ENCODE data around the gene TAS2R41. TPM values are rescaled to one million over a fixed set of nuclear protein-coding genes. Genes with fewer than 3 reads are reported as not detected.

The TAS2R41 gene
- total and polyA plus RNA-seq, 10 donors, result 0.41 to 0.95 (median 0.55) TPM; not detected in 7

- H3K9me3 ChIP-seq, result no peaks in the 10 kb centered on the region
- no peaks in the 10 kb centered on the region for H3K36me3 ChIP-seq
- H3K27me3 ChIP-seq (replicated peaks in 1 of 7), result no peaks in the 10 kb centered on the region
- DNase-seq, result no peak
- WGBS, 5 donors, result 82 to 97% (median 87%) methylated on average over 2 of the region's 2 CpGs
- intact Hi-C loops (cut with DNase I; ENCODE audit: low total_unique reads), result no loop called here
- no peaks in the 10 kb centered on the region for H3K4me1 ChIP-seq
- no peak for TF ChIP-seq CTCF (IDR thresholded peaks at IDR 0.05 in 8 of 11, conservative IDR thresholded peaks at IDR 0.05 in 3 of 11)
- no peak for TF ChIP-seq POLR2A (IDR thresholded peaks at IDR 0.05)
- no peak for TF ChIP-seq POLR2AphosphoS5 (IDR thresholded peaks at IDR 0.05)
- no peak overlapping the region for H3K4me3 ChIP-seq
- H3K27ac ChIP-seq, result no peak overlapping the region
These were observed 22.2 kb upstream of the TAS2R41 start for GRCh38 chr7:143455491-143455890.

DNA sequence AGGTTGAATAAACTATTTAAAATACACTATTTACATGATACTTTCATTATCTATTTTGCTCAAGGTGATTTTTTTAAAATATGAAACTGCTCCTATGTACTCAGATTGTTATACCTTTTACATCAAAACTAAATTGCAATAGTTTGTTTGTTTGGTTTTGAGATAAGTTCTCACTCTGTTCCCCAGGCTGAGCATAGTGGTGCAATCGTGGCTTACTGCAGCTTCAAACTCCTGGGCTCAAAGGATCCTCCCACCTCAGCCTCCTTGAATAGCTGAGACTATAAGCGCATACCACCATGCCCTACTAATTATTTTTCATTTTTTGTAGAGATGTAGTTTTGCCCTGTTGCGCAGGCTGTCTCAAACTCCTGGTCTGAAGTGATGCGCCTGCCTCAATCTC lies 21.7 kb upstream of the TAS2R41 start:
- no peak for DNase-seq
- no peak overlapping the region for H3K4me3 ChIP-seq
- intact Hi-C loops (cut with DNase I; ENCODE audit: low total_unique reads), result no loop called here
- 79 to 90% (median 82%) methylated on average over 4 of the region's 4 CpGs for WGBS, 5 donors
- no peaks in the 10 kb centered on the region for H3K9me3 ChIP-seq
- no peak overlapping the region for H3K27ac ChIP-seq
- H3K27me3 ChIP-seq (replicated peaks in 1 of 7), result no peaks in the 10 kb centered on the region
- no peaks in the 10 kb centered on the region for H3K36me3 ChIP-seq
- no peak for TF ChIP-seq CTCF (IDR thresholded peaks at IDR 0.05 in 8 of 11, conservative IDR thresholded peaks at IDR 0.05 in 3 of 11)
- TF ChIP-seq POLR2AphosphoS5 (IDR thresholded peaks at IDR 0.05), result no peak
- TF ChIP-seq POLR2A (IDR thresholded peaks at IDR 0.05), result no peak
- H3K4me1 ChIP-seq, result no peaks in the 10 kb centered on the region

DNA sequence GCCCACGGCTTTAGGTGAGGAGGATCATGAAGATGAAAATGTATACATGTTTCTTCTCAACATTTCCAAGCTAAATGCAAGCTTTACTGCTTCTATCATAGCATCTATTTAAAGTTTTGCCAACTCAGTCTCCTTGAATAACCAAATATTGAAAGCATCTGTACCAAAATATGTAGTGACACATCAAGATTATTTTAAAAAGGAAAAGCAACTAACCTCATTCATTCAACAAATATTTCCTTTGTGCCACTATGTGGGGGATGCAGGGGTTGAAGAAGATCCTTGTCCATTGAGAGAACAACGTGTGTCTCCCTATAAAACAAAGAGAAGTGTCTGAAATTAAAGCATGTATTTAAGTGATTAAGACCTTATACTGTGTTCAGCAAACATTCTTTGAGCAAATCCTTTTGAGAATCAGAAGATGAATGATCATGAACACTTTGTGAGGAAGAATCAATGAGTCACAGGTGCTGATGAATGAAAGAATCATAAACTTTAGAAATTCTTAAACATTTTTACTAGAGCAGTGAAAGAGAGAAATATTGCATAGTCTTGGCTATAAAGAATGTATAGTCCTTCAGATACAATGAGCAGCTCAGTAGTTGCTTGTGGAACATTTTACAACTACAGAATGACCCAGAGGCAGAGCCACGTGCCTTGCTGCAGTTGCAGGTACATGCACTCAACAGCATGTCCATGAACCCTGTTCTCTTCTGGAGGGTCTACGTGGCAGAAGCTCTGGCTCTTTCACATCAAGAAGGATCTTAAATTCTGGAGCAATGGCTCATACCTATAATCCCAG lies 20.5 kb upstream of the TAS2R41 start:
- Histone ChIP-seq H3K27ac (no peak overlapping the region), H3K4me1 (no peaks in the 10 kb centered on the region), H3K36me3 (no peaks in the 10 kb centered on the region), H3K9me3 (peaks cover 0 to 11% (median 2%) of the 10 kb centered on the region in 8 donors), H3K4me3 (no peak overlapping the region), H3K27me3 (replicated peaks in 1 of 7) (no peaks in the 10 kb centered on the region)
- intact Hi-C loops (cut with DNase I; ENCODE audit: low total_unique reads), result no loop called here
- DNase-seq, result no peak
- 69 to 86% (median 78%) methylated on average over 3 to 4 of the region's 4 CpGs for WGBS, 5 donors
- TF ChIP-seq CTCF (IDR thresholded peaks at IDR 0.05 in 8 of 11, conservative IDR thresholded peaks at IDR 0.05 in 3 of 11), result no peak
- TF ChIP-seq POLR2AphosphoS5 (IDR thresholded peaks at IDR 0.05), result no peak
- TF ChIP-seq POLR2A (IDR thresholded peaks at IDR 0.05), result no peak

- H3K4me3 ChIP-seq, result no peak overlapping the region
- TF ChIP-seq CTCF (IDR thresholded peaks at IDR 0.05 in 8 of 11, conservative IDR thresholded peaks at IDR 0.05 in 3 of 11), result no peak
- TF ChIP-seq POLR2A (IDR thresholded peaks at IDR 0.05), result no peak
- TF ChIP-seq POLR2AphosphoS5 (IDR thresholded peaks at IDR 0.05), result no peak
These were observed 19.4 kb upstream of the TAS2R41 start for GRCh38 chr7:143458263-143458662.

More at GRCh38 chr7:143458263-143458662, 19.4 kb upstream of the TAS2R41 start:
- no peaks in the 10 kb centered on the region for H3K27me3 ChIP-seq (replicated peaks in 1 of 7)
- H3K9me3 ChIP-seq, result peaks cover 0 to 13% (median 2%) of the 10 kb centered on the region in 8 donors
- H3K27ac ChIP-seq, result peak overlapping the region in 3 of 8 donors; percentile 29 to 56 (median 37)
- H3K36me3 ChIP-seq, result no peaks in the 10 kb centered on the region
- WGBS, 5 donors, result 47 to 78% (median 62%) methylated on average over 3 of the region's 3 CpGs
- no peak for DNase-seq
- intact Hi-C loops (cut with DNase I; ENCODE audit: low total_unique reads), result no loop called here
- H3K4me1 ChIP-seq, result no peaks in the 10 kb centered on the region
